Measurements from ENCODE around the gene MAD2L1BP.

DNA sequence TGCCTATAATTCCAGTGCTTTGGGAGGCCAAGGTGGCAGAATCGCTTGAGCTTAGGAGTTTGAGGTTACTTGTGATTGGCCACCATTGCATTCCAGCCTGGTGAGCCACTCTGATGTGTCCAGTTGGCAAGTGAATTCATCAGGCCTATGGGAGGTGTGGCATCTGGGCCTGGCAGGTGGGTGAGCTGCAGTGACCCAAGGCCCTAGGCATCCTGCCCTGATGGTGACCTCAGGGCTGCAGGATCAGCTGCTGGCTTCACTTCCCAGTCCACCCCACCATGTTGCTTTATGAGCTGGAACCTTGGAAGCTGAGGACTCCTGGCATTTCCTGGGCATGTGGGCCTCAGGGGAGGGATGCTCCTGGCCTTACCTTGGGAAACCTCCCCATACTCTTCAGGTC lies 29.7 kb downstream of the MAD2L1BP start:
- no peak for TF ChIP-seq POLR2A (IDR thresholded peaks at IDR 0.05)
- TF ChIP-seq, protein P1, sequence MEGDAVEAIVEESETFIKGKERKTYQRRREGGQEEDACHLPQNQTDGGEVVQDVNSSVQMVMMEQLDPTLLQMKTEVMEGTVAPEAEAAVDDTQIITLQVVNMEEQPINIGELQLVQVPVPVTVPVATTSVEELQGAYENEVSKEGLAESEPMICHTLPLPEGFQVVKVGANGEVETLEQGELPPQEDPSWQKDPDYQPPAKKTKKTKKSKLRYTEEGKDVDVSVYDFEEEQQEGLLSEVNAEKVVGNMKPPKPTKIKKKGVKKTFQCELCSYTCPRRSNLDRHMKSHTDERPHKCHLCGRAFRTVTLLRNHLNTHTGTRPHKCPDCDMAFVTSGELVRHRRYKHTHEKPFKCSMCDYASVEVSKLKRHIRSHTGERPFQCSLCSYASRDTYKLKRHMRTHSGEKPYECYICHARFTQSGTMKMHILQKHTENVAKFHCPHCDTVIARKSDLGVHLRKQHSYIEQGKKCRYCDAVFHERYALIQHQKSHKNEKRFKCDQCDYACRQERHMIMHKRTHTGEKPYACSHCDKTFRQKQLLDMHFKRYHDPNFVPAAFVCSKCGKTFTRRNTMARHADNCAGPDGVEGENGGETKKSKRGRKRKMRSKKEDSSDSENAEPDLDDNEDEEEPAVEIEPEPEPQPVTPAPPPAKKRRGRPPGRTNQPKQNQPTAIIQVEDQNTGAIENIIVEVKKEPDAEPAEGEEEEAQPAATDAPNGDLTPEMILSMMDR (IDR thresholded peaks at IDR 0.05) = no peak
